Activated CD4-positive, alpha-beta memory T cell treated with anti-CD3 and anti-CD28 coated beads, Interleukin-2, amount 10 ng/mL, durations not matched to agents 7 days and 5 days (primary cell): ENCODE results near the gene HID1. TPM values are rescaled to one million over a fixed set of nuclear protein-coding genes. Genes with fewer than 3 reads are reported as not detected.

Experiments
- CTCF ChIA-PET: fragments of 350-600 bp; sonication (Branson Sonifier 250); formaldehyde crosslinking; loops from one replicate; lab custom pipeline; 2021; ENCODE audit warnings: antibody characterized with exemption, inconsistent platforms; lab: Charles Lee
- POLR2A ChIA-PET: fragments of 350-600 bp; sonication (Branson Sonifier 250); formaldehyde crosslinking; loops from one replicate; lab custom pipeline; 2021; ENCODE audit warnings: antibody characterized with exemption; lab: Charles Lee
- DNase-seq: peaks from one replicate; pipeline ENCODE4 v3.0.0-alpha.2; 2020
- H3K27ac Mint-ChIP-seq: one replicate; pipeline ENCODE4 v1.8.0; 2021; ENCODE audit warnings: mild to moderate bottlenecking, mixed read lengths
- H3K27me3 Mint-ChIP-seq: one replicate; pipeline ENCODE4 v1.8.0; 2021; ENCODE audit warnings: mixed read lengths
- H3K36me3 Mint-ChIP-seq: one replicate; pipeline ENCODE4 v1.8.0; 2021; ENCODE audit warnings: low read depth, mixed read lengths
- H3K4me1 Mint-ChIP-seq: one replicate; pipeline ENCODE4 v1.8.0; 2021; ENCODE audit warnings: mixed read lengths
- H3K4me3 Mint-ChIP-seq: one replicate; pipeline ENCODE4 v1.8.0; 2021; ENCODE audit warnings: mild to moderate bottlenecking, mixed read lengths
- H3K9me3 Mint-ChIP-seq: one replicate; pipeline ENCODE4 v1.8.0; 2021; ENCODE audit warnings: mixed read lengths
- total RNA-seq, 2 experiments: library from RNA; stranded (reverse); gene quantifications; one replicate each; pipeline ENCODE4 v1.2.3, GENCODE V29; 2021

Gene HID1
- total RNA-seq, 2 experiments from 2014 or later: 0.38 to 1.4 TPM

- peaks cover 5% of the 10 kb centered on the region for H3K27me3 Mint-ChIP-seq
Measured at GRCh38 chr17:74962622-74963394, 9.8 kb downstream of the HID1 start.

GRCh38 chr17:74961657-74962350, 10.8 kb downstream of the HID1 start:
- peak; percentile 86 for DNase-seq
- Mint-ChIP-seq H3K27me3 (peaks cover 5% of the 10 kb centered on the region), H3K4me1 (peaks cover 7% of the 10 kb centered on the region), H3K36me3 (no peaks in the 10 kb centered on the region), H3K9me3 (no peaks in the 10 kb centered on the region), H3K4me3 (no peak overlapping the region), H3K27ac (no peak overlapping the region)
- CTCF ChIA-PET: interaction anchor here (0.6 to 3.6 kb wide), 68 partner anchors 9 to 757 kb away, joined by 3 to 87 read pairs (median 5); partner anchors contain the start of genes ARMC7, ATP5PD, CDR2L and FDXR
- POLR2A ChIA-PET: interaction anchor here (0.6 to 3.1 kb wide), 10 partner anchors 11 to 244 kb away, joined by 3 to 23 read pairs (median 5); partner anchors contain the start of genes ARMC7, ATP5PD, FDXR and HID1

More at GRCh38 chr17:74962622-74963394, 9.8 kb downstream of the HID1 start:
- H3K9me3 Mint-ChIP-seq: no peaks in the 10 kb centered on the region
- POLR2A ChIA-PET: interaction anchor here (1.7 to 3.1 kb wide), 5 partner anchors 11 to 243 kb away, joined by 5 to 23 read pairs (median 8); partner anchors contain the start of genes ARMC7, FDXR, MRPL58 and NUP85
- H3K36me3 Mint-ChIP-seq: no peaks in the 10 kb centered on the region
- no peak overlapping the region for H3K27ac Mint-ChIP-seq
- DNase-seq: no peak
- peaks cover 7% of the 10 kb centered on the region for H3K4me1 Mint-ChIP-seq
- H3K4me3 Mint-ChIP-seq: no peak overlapping the region
- CTCF ChIA-PET: interaction anchor here (0.8 to 3.6 kb wide), 29 partner anchors 11 to 758 kb away, joined by 3 to 87 read pairs (median 13); partner anchors contain the start of genes ARMC7, ATP5PD, CDR2L and FDXR

- H3K4me1 Mint-ChIP-seq: peaks cover 7% of the 10 kb centered on the region
- no peak overlapping the region for H3K27ac Mint-ChIP-seq
- H3K36me3 Mint-ChIP-seq: no peaks in the 10 kb centered on the region
- H3K27me3 Mint-ChIP-seq: peaks cover 5% of the 10 kb centered on the region
- H3K9me3 Mint-ChIP-seq: no peaks in the 10 kb centered on the region
- DNase-seq: peak; percentile 71
- no peak overlapping the region for H3K4me3 Mint-ChIP-seq
- POLR2A ChIA-PET: interaction anchor here (0.6 to 3.1 kb wide), 10 partner anchors 12 to 245 kb away, joined by 3 to 23 read pairs (median 5); partner anchors contain the start of genes ARMC7, FDXR, HID1 and MRPL58
- CTCF ChIA-PET: interaction anchor here (0.6 to 3.6 kb wide), 62 partner anchors 8 to 451 kb away, joined by 3 to 87 read pairs (median 6); partner anchors contain the start of genes ARMC7, ATP5PD, CDR2L and FDXR
Measured at GRCh38 chr17:74960570-74961342, 11.8 kb downstream of the HID1 start.

GRCh38 chr17:74959826-74960515, 12.6 kb downstream of the HID1 start:
- ChIA-PET CTCF (interaction anchor here (0.6 to 3.6 kb wide), 37 partner anchors 9 to 303 kb away, joined by 3 to 87 read pairs (median 10); partner anchors contain the start of genes ARMC7, ATP5PD, CDR2L and FDXR), POLR2A (interaction anchor here (1.0 to 3.1 kb wide), 3 partner anchors 39 to 87 kb away, joined by 3 to 23 read pairs (median 8); partner anchors contain the start of genes FDXR and MRPL58)
- Mint-ChIP-seq H3K4me3 (no peak overlapping the region), H3K36me3 (no peaks in the 10 kb centered on the region), H3K27me3 (peaks cover 5% of the 10 kb centered on the region), H3K27ac (no peak overlapping the region), H3K9me3 (no peaks in the 10 kb centered on the region), H3K4me1 (peaks cover 7% of the 10 kb centered on the region)
- DNase-seq: no peak

- no peaks in the 10 kb centered on the region for H3K36me3 Mint-ChIP-seq
- H3K9me3 Mint-ChIP-seq: no peaks in the 10 kb centered on the region
- H3K27me3 Mint-ChIP-seq: peaks cover 5% of the 10 kb centered on the region
- H3K4me1 Mint-ChIP-seq: peaks cover 7% of the 10 kb centered on the region
- no peak overlapping the region for H3K4me3 Mint-ChIP-seq
- CTCF ChIA-PET: interaction anchor here (0.6 to 3.2 kb wide), 35 partner anchors 9 to 338 kb away, joined by 3 to 14 read pairs (median 4); partner anchors contain the start of genes ATP5PD, CDR2L, FDXR and HID1
- POLR2A ChIA-PET: interaction anchor here (0.6 to 1.2 kb wide), 2 partner anchors 33 to 211 kb away, joined by 3 read pairs; no protein-coding TSS in a partner anchor
- peak; percentile 80 for DNase-seq
- H3K27ac Mint-ChIP-seq: no peak overlapping the region
Measured at GRCh38 chr17:74957935-74958740, 14.4 kb downstream of the HID1 start.

- no peaks in the 10 kb centered on the region for H3K36me3 Mint-ChIP-seq
- H3K27ac Mint-ChIP-seq: no peak overlapping the region
- ChIA-PET CTCF (interaction anchor here (1.0 to 3.2 kb wide), 3 partner anchors 31 to 56 kb away, joined by 4 to 11 read pairs (median 5); partner anchors contain the start of genes CDR2L, MRPL58 and OTOP2), POLR2A (no interaction called here)
- DNase-seq: no peak
- H3K9me3 Mint-ChIP-seq: no peaks in the 10 kb centered on the region
- no peak overlapping the region for H3K4me3 Mint-ChIP-seq
- peaks cover 3% of the 10 kb centered on the region for H3K4me1 Mint-ChIP-seq
- peaks cover 5% of the 10 kb centered on the region for H3K27me3 Mint-ChIP-seq
Measured at GRCh38 chr17:74956093-74956492, 16.5 kb downstream of the HID1 start.

GRCh38 chr17:74954665-74955421, 17.7 kb downstream of the HID1 start:
- no peaks in the 10 kb centered on the region for H3K9me3 Mint-ChIP-seq
- ChIA-PET POLR2A (no interaction called here), CTCF (no interaction called here)
- no peak for DNase-seq
- no peak overlapping the region for H3K27ac Mint-ChIP-seq
- no peak overlapping the region for H3K4me3 Mint-ChIP-seq
- no peaks in the 10 kb centered on the region for H3K4me1 Mint-ChIP-seq
- H3K36me3 Mint-ChIP-seq: no peaks in the 10 kb centered on the region
- peaks cover 5% of the 10 kb centered on the region for H3K27me3 Mint-ChIP-seq

GRCh38 chr17:74954115-74954514, 18.4 kb downstream of the HID1 start:
- no peak for DNase-seq
- H3K9me3 Mint-ChIP-seq: no peaks in the 10 kb centered on the region
- CTCF ChIA-PET: no interaction called here
- no peaks in the 10 kb centered on the region for H3K4me1 Mint-ChIP-seq
- no peak overlapping the region for H3K27ac Mint-ChIP-seq
- POLR2A ChIA-PET: no interaction called here
- H3K27me3 Mint-ChIP-seq: peaks cover under 1% of the 10 kb centered on the region
- H3K36me3 Mint-ChIP-seq: no peaks in the 10 kb centered on the region
- H3K4me3 Mint-ChIP-seq: no peak overlapping the region

GRCh38 chr17:74953134-74953687, 19.3 kb downstream of the HID1 start:
- Mint-ChIP-seq H3K4me3 (no peak overlapping the region), H3K27me3 (no peaks in the 10 kb centered on the region), H3K4me1 (no peaks in the 10 kb centered on the region), H3K27ac (no peak overlapping the region), H3K36me3 (no peaks in the 10 kb centered on the region), H3K9me3 (no peaks in the 10 kb centered on the region)
- no peak for DNase-seq
- ChIA-PET POLR2A (no interaction called here), CTCF (interaction anchor here (1.2 kb wide), 1 partner anchor 8 kb away, joined by 5 read pairs; no protein-coding TSS in a partner anchor)

- H3K27me3 Mint-ChIP-seq: no peaks in the 10 kb centered on the region
- CTCF ChIA-PET: interaction anchor here (1.2 kb wide), 1 partner anchor 9 kb away, joined by 5 read pairs; no protein-coding TSS in a partner anchor
- no peak overlapping the region for H3K27ac Mint-ChIP-seq
- no peaks in the 10 kb centered on the region for H3K9me3 Mint-ChIP-seq
- H3K4me3 Mint-ChIP-seq: no peak overlapping the region
- no peak for DNase-seq
- H3K36me3 Mint-ChIP-seq: no peaks in the 10 kb centered on the region
- no peaks in the 10 kb centered on the region for H3K4me1 Mint-ChIP-seq
- POLR2A ChIA-PET: no interaction called here
Measured at GRCh38 chr17:74952431-74953133, 20.0 kb downstream of the HID1 start.
